Right lobe of liver (tissue), 6 donors: Measurements from ENCODE around the gene UFD1. TPM values are rescaled to one million over a fixed set of nuclear protein-coding genes. Genes with fewer than 3 reads are reported as not detected.

Source experiments
- ATAC-seq, 4 donors: fragments of 200-7000 bp; cut with Tn5 transposase; one replicate each; pipeline ENCODE4 v1.9.1; 2020; ENCODE audit warnings: mild to moderate bottlenecking in 4 of 4, moderate library complexity in 4 of 4
- DNase-seq, 3 donors: peaks; one replicate each; pipeline ENCODE4 v3.0.0-alpha.2; 2020
- H3K27ac ChIP-seq, 3 donors: fragments of 200-600 bp; one replicate each; pipeline ENCODE4 v1.8.0; 2022
- H3K27me3 ChIP-seq, 2 donors: fragments of 200-600 bp; one replicate each; pipeline ENCODE4 v1.8.0; 2022
- H3K36me3 ChIP-seq, 4 donors: fragments of 200-600 bp; sonication (generic) in 1 of 4; one replicate each; pipeline versions ENCODE4 v1.5.1 to v1.8.0; 2017 to 2022; ENCODE audit warnings: control low read depth in 1 of 4
- H3K4me1 ChIP-seq, 4 donors: fragments of 200-600 bp; sonication (generic) in 1 of 4; one replicate each; pipeline versions ENCODE4 v1.5.1 to v1.8.0; 2017 to 2022; ENCODE audit warnings: control low read depth in 1 of 4
- H3K4me3 ChIP-seq, 3 donors: fragments of 200-600 bp; one replicate each; pipeline ENCODE4 v1.8.0; 2022
- H3K9me3 ChIP-seq, 4 donors: fragments of 200-600 bp; sonication (generic) in 1 of 4; one replicate each; pipeline versions ENCODE4 v1.5.1 to v1.8.0; 2017 to 2022; ENCODE audit warnings: control low read depth in 1 of 4
- POLR2A ChIP-seq: fragments of 450-650 bp; IDR thresholded peaks from one replicate; pipeline ENCODE4 v1.6.1; 2017; ENCODE audit warnings: antibody characterized with exemption, mild to moderate bottlenecking
- WGBS: methylation state at CpG from one replicate; pipeline ENCODE4 v1.1.6; 2018; ENCODE audit warnings: low coverage, low lambda C conversion rate; ENCODE audit not compliant: insufficient coverage; ENCODE audit errors: missing lambda C conversion rate; 5-methylcytosine and 5-hydroxymethylcytosine counted together
- intact Hi-C, 2 donors: fragments of 100-400 bp; cut with DNase I; formaldehyde crosslinking; loops; one replicate each; pipeline versions ENCODE4 v1.11.2 to v1.14.1; 2022
- long read RNA-seq: library from polyadenylated mRNA; unstranded; transcript quantifications from one replicate; pipeline ENCODE4 v2.0.0, GENCODE V29; 2019
- total RNA-seq, 6 experiments: library from RNA; depleted of rRNA in 2 of 6; stranded (reverse); fragments of >200 nt in 2 of 6; fragmentation: NEBNext Ultra II Directional in 3 of 6; extraction: Animal tissue kit (Norgen Biotek cat#: 25700) in 3 of 6; gene quantifications; one replicate each; pipeline versions ENCODE4 v1.1.0 to v1.2.4, GENCODE V29; 2016 to 2023
- TF ChIP-seq, protein P1 (sequence below), 4 donors: fragments of 200-600 bp in 3 of 4; fragments of 450-650 bp in 1 of 4; IDR thresholded peaks; one replicate each; pipeline versions ENCODE4 v1.5.1 to v1.8.0; 2016 to 2022; ENCODE audit warnings: antibody characterized with exemption in 4 of 4, mild to moderate bottlenecking in 2 of 4
- donor health status: DM: no; HTN: yes; CAD: no.
- donor health status: DM: no; HTN: no; CAD: no.
- donor health status: DM: no; HTN: no; CAD: no.
- donor health status: DM: no; HTN: yes; CAD: no.
- donor health status: DM: no; HTN: yes; CAD: no.

UFD1 gene, protein sequence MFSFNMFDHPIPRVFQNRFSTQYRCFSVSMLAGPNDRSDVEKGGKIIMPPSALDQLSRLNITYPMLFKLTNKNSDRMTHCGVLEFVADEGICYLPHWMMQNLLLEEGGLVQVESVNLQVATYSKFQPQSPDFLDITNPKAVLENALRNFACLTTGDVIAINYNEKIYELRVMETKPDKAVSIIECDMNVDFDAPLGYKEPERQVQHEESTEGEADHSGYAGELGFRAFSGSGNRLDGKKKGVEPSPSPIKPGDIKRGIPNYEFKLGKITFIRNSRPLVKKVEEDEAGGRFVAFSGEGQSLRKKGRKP
- 10 to 100 TPM; 26.8 to 43.7 (median 32.1) TPM for total RNA-seq
- long read RNA-seq, transcript UFD1-201 (12 exons, 1,814 nt) = major isoform, 10 of 14 reads
- long read RNA-seq, partial matches to known transcripts = 0 of 14 reads
- long read RNA-seq, other reads (novel, unspliced or antisense) = 4 of 14 reads

DNA sequence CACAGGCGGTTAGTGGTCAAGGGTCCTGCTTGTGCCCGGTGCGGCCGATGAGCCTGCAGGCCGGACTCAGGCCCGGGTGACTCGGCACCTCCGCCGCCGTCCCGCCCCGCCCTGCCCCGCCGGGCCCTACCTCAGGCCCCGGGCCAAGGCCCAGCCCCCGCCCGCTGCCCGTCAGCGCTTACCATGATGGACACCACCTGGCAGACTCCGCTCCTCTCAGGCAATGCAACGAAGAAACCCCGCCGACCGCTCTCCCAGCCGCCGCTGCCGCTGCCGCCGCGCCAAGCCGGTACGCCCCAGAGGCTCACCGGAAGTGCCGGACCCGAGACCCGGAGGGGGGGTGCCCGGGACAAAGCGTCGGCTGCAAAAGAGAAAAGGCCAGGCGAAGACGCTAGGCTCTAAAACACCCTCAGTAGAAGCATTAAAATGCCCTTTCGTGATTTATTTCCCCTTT, at the start of gene UFD1:
UFD1 (minus strand) TSS at position 293 of the 454 bp plus-strand sequence; CDS start at position 185, 108 bp downstream.
- ATAC-seq (peak; percentile 69 to 80 (median 78)), DNase-seq (peak; percentile 85 to 91 (median 91))
- Histone ChIP-seq H3K4me1 (peaks cover 0 to 16% (median 3%) of the 10 kb centered on the region in 4 donors), H3K27ac (peak within 1 kb of the TSS; percentile 95 to 100 (median 99)), H3K27me3 (no peaks in the 10 kb centered on the region), H3K36me3 (peaks cover 0 to 14% (median 0%) of the 10 kb centered on the region in 4 donors), H3K9me3 (no peaks in the 10 kb centered on the region), H3K4me3 (peak within 1 kb of the TSS; percentile 86 to 89 (median 87))
- intact Hi-C loops = no loop called here
- TF ChIP-seq, protein P1, sequence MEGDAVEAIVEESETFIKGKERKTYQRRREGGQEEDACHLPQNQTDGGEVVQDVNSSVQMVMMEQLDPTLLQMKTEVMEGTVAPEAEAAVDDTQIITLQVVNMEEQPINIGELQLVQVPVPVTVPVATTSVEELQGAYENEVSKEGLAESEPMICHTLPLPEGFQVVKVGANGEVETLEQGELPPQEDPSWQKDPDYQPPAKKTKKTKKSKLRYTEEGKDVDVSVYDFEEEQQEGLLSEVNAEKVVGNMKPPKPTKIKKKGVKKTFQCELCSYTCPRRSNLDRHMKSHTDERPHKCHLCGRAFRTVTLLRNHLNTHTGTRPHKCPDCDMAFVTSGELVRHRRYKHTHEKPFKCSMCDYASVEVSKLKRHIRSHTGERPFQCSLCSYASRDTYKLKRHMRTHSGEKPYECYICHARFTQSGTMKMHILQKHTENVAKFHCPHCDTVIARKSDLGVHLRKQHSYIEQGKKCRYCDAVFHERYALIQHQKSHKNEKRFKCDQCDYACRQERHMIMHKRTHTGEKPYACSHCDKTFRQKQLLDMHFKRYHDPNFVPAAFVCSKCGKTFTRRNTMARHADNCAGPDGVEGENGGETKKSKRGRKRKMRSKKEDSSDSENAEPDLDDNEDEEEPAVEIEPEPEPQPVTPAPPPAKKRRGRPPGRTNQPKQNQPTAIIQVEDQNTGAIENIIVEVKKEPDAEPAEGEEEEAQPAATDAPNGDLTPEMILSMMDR (IDR thresholded peaks at IDR 0.05) = no peak
- peak; percentile 63 for TF ChIP-seq POLR2A
- WGBS = 1% methylated on average over 11 of the region's 42 CpGs

DNA sequence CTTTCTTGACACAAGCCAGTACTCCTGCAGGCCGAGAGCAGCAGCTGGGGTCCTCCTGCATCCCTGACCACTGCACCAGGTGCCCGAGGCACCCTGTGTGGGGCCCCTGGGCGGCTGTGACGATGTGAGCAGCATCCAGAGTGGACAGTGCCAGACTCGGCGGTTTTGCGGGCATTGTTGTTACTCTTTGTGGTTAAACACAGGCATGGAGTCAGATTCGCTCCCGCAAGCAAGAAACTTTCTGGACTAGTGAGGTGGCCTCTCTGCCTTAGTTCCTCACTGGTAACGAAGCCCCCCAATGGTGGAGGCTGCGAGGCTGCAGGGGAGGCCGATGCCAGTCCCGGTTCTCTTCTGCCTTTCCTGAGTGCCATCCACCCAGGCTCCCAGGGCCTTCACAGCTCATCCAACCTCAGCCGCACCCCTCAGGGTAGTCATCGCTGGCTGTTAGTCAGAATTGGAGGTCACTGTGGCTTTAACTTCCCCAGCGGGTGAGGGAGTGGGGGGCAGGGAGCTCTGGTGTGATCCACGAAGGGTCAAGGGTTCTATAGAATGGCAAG, 48.9 kb upstream of the UFD1 start:
- no peaks in the 10 kb centered on the region for H3K9me3 ChIP-seq
- H3K27ac ChIP-seq = no peak overlapping the region
- ATAC-seq (no peak), DNase-seq (peak in 1 of 3 donors; percentile 41)
- no peak overlapping the region for H3K4me3 ChIP-seq
- TF ChIP-seq, protein P1 (IDR thresholded peaks at IDR 0.05) = no peak
- no peak for TF ChIP-seq POLR2A
- H3K27me3 ChIP-seq = peaks cover 0 to 16% of the 10 kb centered on the region in 2 donors
- H3K36me3 ChIP-seq = no peaks in the 10 kb centered on the region
- peaks cover 0 to 14% (median 2%) of the 10 kb centered on the region in 4 donors for H3K4me1 ChIP-seq
- WGBS = 79% methylated on average over 5 of the region's 17 CpGs
- intact Hi-C loops = no loop called here

DNA sequence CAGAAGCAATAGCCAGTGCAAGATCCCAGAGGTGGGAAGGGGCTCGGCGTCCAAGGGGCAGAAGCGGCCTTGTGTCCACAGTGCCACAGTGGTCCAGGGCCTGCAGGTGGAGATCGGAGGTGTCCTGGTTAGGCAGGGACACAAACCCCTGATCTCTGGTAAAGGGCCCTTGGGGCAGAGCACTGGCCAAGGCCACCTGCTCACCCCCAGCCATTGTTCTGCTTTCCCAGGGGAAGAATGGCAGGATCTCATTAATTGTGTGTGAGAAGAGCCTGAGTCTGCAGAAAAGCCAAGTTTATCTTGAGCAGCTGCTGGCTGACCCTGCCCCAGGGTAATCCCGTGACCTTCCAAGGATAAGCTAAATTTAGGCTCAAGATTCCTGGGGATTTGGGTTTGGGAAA, 48.3 kb upstream of the UFD1 start:
- ATAC-seq (peak; percentile 16 to 44 (median 34)), DNase-seq (peak in 1 of 3 donors; percentile 39)
- Histone ChIP-seq H3K9me3 (no peaks in the 10 kb centered on the region), H3K27me3 (peaks cover 0 to 21% of the 10 kb centered on the region in 2 donors), H3K36me3 (no peaks in the 10 kb centered on the region), H3K27ac (no peak overlapping the region), H3K4me1 (peaks cover 0 to 14% (median 2%) of the 10 kb centered on the region in 4 donors), H3K4me3 (no peak overlapping the region)
- intact Hi-C loops = no loop called here
- WGBS = 33% methylated on average over 1 of the region's 5 CpGs
- TF ChIP-seq POLR2A = no peak
- TF ChIP-seq, protein P1 (IDR thresholded peaks at IDR 0.05) = no peak

DNA sequence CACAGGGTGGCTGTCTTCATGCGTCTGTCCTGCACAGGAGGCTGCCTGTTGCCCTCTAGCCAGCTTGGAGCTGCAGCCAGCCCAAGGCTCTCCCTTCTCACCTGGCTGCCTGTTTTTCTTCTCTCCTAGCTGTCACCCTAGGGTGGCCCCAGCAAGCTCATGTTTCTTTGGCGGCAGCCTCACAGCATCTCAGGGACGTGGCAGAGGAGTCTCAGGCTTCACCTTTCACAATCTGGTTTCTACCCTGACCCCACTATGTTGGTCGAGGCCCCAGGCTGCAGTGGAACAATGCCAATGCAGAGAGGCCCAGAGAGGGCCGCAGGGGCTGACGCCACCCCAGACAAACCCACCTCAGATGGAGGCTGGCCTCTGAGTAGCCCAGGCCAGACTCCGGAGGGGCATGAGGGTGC, 47.7 kb upstream of the UFD1 start:
- Histone ChIP-seq H3K27me3 (peaks cover 0 to 21% of the 10 kb centered on the region in 2 donors), H3K9me3 (no peaks in the 10 kb centered on the region), H3K27ac (no peak overlapping the region), H3K36me3 (no peaks in the 10 kb centered on the region), H3K4me1 (peaks cover 0 to 14% (median 2%) of the 10 kb centered on the region in 4 donors), H3K4me3 (no peak overlapping the region)
- WGBS = 63% methylated on average over 4 of the region's 7 CpGs
- intact Hi-C loops = no loop called here
- ATAC-seq (no peak), DNase-seq (peak in 1 of 3 donors; percentile 28)
- TF ChIP-seq POLR2A = no peak
- TF ChIP-seq, protein P1 (IDR thresholded peaks at IDR 0.05) = no peak
